Adrenal gland (tissue), 5 donors: ENCODE measurements around the gene GTF2A1L.

Experiments used
- POLR2A ChIP-seq, 2 donors: fragments of 450-650 bp; IDR thresholded peaks; one replicate each; pipeline ENCODE4 v1.6.1; 2017; ENCODE audit warnings: antibody characterized with exemption in 2 of 2, mild to moderate bottlenecking in 2 of 2, moderate library complexity in 1 of 2
- TF ChIP-seq, protein P1 (sequence below), 6 experiments: fragments of 450-650 bp in 4 of 6; fragments of 200-600 bp in 2 of 6; sonication (generic) in 1 of 6; IDR thresholded peaks; 1 replicate in 5 of 6; 2 replicates in 1 of 6; pipeline versions ENCODE4 v1.5.1 to v1.8.0; 2016 to 2021; ENCODE audit warnings: antibody characterized with exemption in 6 of 6, mild to moderate bottlenecking in 2 of 6, moderate library complexity in 1 of 6
- donor health status: DM: no; HTN: no; CAD: no.

DNA sequence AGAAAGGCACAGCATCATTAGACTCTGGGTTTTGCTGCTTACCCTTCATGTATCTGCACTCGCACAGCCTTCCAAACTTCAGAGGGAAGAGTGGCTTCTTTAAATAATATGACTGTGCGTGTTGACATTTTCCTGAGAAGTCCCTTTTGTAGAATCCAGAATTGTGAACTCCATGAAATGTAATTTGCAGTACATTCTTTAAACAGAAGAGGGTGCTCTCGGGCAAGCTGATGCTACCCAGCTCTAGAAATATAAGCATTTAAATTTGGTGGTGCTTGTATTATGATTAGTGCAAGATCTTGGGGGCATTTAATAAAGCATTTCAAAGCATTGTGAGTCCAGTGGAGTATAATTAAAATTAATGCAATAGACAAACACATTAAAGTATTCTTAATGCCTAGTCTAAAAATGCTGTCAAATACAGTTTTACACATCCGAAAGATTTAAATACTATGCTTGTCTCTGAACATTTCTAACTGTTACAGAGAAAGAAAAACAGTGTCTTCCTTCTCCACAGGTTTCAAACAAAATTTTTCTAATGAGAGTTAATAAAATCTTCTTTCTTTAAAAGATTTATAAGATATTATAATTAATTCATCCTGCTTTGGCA lies 17.3 kb upstream of the GTF2A1L start:
- TF ChIP-seq POLR2A (IDR thresholded peaks at IDR 0.05): no peak
- TF ChIP-seq, protein P1, sequence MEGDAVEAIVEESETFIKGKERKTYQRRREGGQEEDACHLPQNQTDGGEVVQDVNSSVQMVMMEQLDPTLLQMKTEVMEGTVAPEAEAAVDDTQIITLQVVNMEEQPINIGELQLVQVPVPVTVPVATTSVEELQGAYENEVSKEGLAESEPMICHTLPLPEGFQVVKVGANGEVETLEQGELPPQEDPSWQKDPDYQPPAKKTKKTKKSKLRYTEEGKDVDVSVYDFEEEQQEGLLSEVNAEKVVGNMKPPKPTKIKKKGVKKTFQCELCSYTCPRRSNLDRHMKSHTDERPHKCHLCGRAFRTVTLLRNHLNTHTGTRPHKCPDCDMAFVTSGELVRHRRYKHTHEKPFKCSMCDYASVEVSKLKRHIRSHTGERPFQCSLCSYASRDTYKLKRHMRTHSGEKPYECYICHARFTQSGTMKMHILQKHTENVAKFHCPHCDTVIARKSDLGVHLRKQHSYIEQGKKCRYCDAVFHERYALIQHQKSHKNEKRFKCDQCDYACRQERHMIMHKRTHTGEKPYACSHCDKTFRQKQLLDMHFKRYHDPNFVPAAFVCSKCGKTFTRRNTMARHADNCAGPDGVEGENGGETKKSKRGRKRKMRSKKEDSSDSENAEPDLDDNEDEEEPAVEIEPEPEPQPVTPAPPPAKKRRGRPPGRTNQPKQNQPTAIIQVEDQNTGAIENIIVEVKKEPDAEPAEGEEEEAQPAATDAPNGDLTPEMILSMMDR (IDR thresholded peaks at IDR 0.05): peak; percentile 37 to 76 (median 60)
